SH-SY5Y (cell line): ENCODE data around the gene GRK1.

ENCODE experiments used
- GATA2 ChIP-seq: IDR thresholded peaks from 2 replicates; pipeline ENCODE4 v1.6.1; 2011; ENCODE audit warnings: mild to moderate bottlenecking, low read depth, low read length
- GATA3 ChIP-seq: IDR thresholded peaks from 2 replicates; pipeline ENCODE4 v1.6.1; 2011; ENCODE audit warnings: low read depth, mild to moderate bottlenecking, low read length, moderate library complexity

The GRK1 gene

DNA sequence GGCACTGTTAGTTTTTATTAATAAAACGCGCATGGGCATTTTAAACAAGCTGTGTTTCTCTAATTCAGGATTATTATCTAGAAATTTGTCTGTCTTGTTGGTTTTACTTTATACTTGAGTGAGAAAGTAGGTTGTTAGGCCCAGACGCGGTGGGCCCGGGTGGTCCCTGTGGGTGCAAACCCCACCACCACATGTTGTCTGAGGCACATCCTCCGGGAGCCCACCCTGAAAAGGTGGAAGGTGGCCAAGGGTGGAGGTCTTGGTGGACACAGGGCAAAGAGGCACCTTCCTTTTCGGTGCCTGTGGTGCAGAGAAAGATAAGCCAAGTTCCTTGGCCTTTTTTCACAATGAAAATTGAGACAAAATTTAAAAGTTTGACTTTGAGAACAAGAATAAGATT lies 25.6 kb upstream of the GRK1 start:
- no peak for TF ChIP-seq GATA3
- TF ChIP-seq GATA2, result no peak

DNA sequence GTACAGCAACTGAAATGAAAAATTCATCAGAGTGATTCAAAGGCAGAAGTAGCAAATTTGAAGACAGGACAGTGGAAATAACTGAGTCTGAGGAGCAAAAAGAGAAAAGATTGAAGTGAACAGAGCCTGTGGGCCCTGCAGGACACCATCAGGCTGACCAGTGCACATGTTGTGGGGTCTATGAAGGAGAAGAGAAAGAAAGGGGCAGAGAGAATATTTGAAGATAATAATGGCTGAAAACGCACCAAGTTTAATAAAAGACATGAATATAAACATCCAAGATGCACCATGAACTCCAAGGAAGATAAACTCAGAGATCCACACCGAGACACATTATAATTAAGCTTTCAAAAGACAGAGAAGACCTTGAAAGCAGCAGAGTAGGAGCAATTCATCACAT lies 24.5 kb upstream of the GRK1 start:
- TF ChIP-seq GATA3 (no peak), GATA2 (no peak)

DNA sequence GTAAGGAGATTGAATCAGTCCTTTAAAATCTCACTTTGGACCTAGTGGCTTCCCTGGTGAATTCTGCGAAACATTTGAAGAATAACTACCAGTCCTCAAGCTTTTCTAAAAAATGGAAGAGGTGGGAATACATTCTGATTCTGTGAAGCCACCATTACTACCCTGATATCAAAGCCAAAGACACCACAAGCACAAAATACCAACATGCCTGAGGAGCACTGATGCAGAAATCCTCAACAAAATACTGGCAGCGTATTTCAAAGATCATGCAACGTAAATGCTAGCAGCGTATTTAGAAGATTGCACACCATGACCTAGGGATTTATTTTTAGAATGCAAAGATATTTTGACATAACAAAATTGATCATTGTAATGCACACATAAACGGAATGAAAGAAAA lies 23.4 kb upstream of the GRK1 start:
- no peak for TF ChIP-seq GATA3

DNA sequence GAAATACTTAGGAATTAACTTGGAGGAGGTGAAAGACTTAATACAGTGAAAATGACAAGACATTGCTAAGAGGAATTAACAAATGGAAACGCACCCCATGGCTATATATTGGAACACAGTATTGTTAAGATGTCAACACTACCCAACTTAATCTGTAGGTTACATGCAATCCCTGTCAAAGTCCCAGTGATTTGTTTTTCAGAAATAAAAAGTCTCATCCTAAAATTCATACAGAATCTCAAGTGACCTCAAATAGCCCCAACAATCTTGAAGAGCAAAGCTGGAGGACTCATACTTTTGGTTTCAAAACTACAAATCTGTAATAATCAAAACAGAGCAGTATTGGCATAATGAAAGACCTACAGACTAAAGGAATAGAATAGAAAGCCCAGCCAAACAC lies 22.2 kb upstream of the GRK1 start:
- TF ChIP-seq GATA3 (no peak), GATA2 (no peak)

DNA sequence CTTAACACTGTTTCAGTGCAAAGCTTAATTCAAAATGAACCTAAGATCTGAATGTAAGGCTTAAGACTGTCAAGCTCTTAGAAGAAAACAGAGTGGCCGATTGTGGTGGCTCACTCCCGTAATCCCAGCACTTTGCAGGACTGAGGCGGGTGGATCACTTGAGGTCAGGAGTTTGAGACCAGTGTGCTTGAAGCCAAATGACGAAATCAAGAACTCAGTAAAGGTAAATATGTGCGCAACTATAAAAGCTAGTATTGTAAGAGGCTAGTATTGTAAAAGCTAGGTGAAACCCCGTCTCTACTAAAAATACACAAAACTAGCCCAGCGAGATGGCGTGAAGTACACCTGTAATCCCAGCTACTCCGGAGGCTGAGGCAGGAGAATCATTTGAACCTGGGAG lies 21.7 kb upstream of the GRK1 start:
- no peak for TF ChIP-seq GATA2
- no peak for TF ChIP-seq GATA3

DNA sequence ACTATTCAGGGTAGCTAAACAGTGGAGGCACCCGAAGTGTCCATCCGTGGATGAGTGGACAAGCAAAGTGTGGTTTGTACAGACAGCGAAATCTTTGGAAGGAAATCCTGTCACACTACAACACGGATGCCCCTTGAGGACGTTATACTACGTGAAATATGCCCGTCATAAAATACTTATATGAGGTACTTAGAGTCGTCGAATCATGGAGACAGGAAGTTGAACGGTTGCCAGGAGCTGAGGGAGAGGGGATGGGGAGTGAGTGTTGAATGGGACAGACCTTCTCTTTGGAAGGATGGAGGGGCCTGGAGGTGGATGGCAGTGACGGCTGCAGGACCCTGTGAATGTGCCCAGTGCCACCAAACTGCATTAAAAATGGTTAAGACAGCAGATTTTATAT lies 20.6 kb upstream of the GRK1 start:
- TF ChIP-seq GATA3, result no peak
- TF ChIP-seq GATA2, result no peak

DNA sequence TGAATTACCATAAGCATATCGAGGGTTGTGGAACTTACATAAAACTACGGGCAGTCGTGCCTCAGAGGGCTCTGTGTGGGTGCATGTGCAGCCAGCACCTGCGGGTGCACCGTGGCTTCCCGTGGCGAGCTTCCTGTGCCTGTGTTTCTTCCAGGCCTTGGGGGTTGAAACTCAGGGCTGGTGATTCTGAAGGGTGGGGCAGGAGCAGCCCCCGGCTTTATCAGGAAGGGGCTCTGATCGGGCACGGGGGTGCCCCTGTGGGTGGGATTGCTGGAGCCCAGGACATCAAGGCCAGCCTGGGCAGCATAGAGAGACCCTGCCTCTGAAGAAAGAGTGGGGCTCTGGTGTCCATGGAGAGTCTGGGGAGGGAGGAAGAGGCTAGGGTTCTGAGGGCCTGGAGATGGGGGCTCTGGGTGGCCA lies 20.1 kb upstream of the GRK1 start:
- TF ChIP-seq GATA3 (no peak), GATA2 (no peak)

DNA sequence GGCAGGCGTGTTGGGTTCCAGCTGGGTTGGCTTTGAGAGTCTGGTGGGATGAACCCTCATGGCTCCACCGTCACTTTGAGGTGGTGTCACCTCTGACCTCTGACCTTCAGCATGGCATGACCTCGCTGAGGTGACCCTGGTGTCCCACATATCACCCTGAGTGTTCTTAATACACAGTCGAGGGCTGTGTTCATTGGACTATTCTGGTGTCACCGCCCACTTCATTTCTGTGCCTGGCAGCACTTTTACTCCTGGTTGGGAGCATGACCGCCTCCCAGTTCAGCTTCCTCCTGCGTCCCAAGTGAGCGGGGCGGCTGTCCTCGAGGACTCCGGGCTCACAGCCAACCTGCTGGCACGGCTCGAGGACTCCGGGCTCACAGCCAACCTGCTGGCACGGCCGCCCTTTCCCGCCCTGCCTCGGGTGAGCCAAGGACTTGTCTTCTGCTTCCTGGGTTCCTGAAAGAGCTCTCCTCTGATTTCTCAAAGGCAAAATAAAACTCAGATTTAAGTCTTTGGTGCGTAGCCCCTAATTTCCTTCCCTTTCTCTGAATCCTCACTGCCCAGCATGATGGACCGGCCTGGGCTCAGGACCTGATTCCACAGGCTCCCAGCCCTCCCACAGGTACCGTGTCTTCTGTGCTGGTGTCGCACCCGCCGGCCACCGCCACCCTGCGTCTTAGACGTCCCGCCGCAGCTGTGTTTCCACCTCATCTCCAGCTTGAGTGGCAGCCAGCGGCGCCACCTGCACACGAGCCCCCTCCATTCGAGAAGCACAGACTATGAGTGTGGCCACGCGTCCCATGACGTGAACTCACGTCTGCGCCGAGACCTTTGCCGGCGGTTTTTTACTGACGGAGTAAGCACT lies 19.4 kb upstream of the GRK1 start:
- TF ChIP-seq GATA2 (no peak), GATA3 (no peak)

DNA sequence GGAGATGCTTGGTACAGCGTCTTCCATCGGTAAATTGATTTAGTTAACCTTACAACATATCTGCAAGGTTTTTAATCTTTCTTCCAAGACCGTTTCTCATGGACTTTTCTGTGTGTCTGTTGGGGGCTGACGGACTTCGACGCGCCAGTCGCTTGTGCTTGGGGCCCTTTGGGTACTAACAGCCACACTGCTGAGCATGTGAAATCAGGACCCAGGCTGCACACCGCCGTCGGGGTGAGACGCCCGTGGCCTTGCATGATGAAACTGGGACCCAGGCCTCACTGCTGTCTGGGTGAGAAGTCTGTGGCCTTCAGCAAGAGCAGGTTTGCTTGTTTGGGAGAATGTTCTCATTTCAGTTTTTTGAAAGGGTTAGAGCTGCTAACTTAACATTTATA lies 18.8 kb upstream of the GRK1 start:
- TF ChIP-seq GATA2 (no peak), GATA3 (no peak)

DNA sequence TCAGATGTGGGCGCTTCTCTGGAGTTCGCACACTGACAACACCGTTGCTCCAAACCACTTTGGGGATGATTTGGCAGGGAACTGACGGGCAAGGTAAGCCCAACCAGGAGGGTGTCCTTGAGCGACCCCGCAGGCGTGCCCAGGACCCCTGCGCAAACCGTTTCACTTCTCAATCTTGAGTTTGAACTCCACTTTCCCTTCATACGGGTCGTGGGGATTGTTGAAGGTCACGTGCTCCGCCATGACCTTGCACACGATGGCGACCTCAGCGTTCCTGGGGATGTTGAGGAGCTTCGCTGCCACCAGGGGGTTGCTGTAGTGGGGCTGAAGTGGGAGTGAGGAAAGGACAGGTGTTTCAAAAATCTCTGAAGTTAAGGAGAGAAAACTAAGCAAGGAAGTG lies 17.8 kb upstream of the GRK1 start:
- no peak for TF ChIP-seq GATA3
- TF ChIP-seq GATA2, result no peak

DNA sequence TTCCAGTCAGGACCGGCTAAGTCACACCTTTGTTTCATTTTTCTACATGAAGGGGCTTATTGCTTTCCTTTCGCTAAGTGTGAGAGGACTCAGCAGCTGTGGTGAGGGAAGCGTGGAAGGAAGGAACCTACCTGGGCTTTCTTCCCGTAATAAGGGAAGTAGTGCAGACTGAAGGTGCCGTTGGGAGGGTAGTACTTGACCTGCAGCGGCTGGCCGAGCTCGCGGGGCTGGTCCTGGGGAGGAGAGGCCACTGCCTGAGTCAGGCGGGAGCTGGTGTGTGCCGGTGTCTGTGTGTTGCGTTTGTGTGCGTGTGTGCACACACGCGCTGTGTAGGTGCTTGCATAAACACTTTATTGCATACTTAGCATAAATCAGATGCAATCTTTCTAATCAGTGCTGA lies 16.7 kb upstream of the GRK1 start:
- no peak for TF ChIP-seq GATA3
- TF ChIP-seq GATA2, result no peak

DNA sequence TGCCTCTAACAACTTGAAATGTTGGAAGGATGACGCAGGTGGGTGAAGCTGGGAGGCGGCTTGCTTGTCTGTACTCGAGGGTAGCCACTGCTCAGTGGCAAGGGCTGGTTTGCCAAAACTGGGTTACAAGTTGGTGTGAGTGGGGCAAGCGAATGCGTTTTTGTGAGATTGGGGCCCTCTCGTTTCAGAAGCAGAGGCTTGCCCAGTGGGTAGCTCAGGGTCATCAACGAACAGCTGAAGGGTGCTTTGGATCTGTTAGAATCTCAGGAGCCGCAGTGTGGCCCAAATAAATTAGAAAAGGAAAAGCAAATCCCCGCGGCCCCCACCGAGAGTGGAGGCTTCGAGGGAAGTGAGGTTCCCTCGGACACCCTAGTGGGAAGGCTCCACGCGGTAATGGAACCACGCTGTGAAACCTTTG lies 16.3 kb upstream of the GRK1 start:
- TF ChIP-seq GATA2, result no peak
- no peak for TF ChIP-seq GATA3

DNA sequence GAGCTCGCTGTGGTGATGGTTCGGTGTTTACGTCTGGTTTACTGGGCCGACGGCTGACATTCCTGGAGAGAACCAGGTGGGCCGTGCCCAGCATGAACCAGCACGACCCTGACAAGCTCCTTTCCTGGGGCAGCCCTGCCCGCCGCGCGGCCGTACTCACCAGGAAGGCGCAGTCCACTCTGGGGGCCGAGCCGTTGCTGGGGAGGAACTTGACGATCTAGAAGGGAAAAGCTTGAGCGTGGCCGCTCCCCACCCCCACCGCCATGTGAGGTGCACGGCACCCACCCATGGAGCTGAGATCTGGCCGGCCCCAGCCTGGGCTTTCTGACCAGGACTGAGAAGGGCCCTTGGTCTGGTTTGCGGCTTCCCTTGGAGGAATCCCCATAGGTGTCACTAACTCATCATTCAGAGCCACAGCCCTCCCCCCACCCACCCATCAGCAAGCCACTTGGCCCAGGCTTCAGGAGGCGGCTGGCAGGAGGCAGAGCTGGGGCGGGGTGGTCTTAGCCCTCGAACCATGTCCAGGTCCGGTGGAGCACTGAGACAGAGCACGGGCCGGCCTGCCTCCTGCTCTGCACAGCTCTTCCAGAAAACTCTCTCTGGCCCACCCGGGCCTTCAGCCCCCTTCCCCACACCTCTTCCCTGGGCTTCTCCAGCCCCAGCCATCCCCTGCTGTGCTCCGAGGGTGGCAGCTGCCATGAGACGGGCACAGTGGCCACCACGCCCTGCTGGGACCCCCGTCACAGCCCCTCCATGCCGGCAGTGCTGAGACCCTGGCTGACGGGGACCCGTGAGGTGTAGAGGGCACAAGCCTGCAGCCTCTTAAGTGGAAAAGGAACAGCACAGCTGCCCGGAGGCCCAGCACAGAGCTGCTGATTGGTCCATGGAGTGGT lies 15.3 kb upstream of the GRK1 start:
- TF ChIP-seq GATA3 (no peak), GATA2 (no peak)

DNA sequence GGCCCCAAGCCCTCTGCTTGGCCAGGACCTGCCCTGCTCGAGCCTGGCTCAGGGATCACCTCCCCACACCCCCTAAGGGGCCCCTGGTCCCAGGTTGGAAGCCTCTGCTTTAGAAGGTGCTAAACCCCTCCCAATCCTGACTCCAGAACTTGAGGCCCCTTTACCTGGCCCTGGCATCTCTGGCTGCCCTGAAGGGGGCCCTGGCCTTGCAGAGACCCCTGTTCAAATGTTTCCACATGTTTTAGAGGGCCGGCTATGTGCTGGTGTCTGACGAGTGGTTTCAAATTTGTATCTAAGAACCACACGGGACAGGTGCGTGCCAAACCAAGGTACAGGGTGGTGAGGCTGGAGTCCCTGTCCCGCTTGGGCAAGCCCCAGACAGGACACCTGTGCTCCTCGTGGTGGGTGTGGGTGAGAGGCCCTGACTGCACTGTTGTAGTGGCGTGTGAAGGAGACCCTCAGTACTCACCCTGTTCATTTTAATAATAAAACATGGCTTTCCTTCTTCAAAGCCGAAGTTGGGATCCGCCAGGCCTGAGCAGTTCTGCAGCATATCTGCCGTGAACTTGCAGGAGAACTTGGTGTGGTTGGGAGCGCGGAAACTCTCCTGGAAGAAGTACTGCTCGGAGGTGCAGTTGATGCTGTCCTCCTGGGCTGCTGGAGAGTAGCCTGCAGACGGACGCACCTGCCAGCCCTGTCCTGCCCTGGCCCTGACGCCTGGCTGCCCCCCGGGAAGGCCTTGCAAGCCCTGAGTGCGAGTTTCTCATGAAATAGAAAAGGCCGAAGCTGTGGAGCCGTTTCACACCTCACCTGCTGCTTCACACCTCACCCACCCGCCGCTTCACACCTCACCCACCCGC lies 14.4 kb upstream of the GRK1 start:
- TF ChIP-seq GATA2, result no peak
- TF ChIP-seq GATA3, result no peak
